Retinal pigment epithelial cell (primary cell): ENCODE measurements around the gene RNU6-1.

Source experiments
- DNase-seq: peaks from one replicate; pipeline ENCODE4 v3.0.0-alpha.2; 2010; ENCODE audit warnings: low read depth
- H3K4me3 ChIP-seq: 2 replicates; pipeline ENCODE4 v1.5.1; 2011; ENCODE audit warnings: mild to moderate bottlenecking, low read length, control low read depth, moderate library complexity
- CTCF ChIP-seq: conservative IDR thresholded peaks from 2 replicates; pipeline ENCODE4 v1.5.1; 2011; ENCODE audit warnings: low read depth, low read length, control low read depth, inconsistent platforms

Gene RNU6-1

GRCh38 chr15:67801142-67801541 lies 38.7 kb downstream of the RNU6-1 start:
- TF ChIP-seq CTCF = no peak
- no peak overlapping the region for H3K4me3 ChIP-seq
- no peak for DNase-seq

DNA sequence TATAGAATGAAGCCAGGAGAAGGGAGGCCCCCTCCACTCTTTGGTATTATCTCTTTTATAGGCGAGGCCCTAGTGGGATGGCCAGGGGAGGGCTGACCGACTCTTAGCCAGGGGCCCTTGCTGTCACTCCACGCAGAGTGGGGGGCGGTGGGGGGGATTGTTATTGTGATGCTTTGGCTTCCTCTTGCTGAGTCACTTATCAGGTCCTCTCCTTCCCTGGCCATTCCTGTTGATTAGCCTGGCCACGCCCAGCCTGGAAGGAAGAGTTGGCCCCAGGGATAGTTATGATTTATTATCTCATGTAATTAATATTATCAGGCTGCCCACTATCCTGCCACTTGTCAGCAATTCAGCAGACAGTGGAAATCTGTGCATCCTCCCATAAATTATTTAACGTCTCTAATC lies 40.0 kb downstream of the RNU6-1 start:
- DNase-seq = no peak
- no peak overlapping the region for H3K4me3 ChIP-seq
- TF ChIP-seq CTCF = no peak

DNA sequence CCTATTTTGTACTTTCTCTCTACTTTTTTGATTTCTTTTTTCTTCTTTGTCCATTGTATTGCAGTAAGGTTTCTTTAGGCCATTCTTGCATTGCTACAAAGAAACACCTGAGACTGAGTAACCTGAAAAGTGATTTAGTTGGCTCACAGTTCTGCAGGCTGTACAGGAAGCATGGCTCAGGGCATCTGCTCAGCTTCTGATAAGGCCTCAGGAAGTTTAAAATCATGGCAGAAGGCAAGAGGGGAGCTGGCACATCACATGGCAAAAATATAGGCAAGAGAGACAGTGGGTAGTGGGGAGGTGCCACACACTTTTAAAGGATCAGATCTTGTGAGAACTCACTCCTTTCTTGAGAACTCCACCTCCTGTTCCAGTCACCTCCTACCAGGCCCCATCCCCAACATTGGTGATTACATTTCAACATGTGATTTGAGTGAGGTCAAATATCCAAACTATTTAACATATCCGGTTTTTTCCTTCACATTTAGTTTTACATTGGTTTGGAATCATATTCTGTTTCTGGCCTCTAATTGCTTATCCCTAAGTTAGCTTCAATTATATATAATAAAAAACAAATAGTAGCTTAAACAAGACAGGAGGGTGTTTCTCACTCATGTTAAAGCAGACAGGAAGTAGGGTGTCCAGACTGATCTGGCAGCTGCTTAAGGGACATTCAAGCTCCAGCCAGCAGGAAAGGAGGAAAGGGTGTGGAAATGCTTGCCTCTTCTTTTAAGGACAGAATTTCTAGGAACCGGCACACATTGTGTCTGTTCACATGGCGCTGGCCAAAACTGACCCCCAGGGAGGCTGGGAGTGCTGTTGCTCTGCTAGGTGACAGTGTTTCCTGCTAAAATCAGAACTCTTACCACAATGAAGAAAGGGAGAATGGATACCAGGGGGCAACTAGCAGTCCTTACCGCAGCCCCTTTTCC lies 43.4 kb downstream of the RNU6-1 start:
- TF ChIP-seq CTCF = no peak
- no peak for DNase-seq
- H3K4me3 ChIP-seq = no peak overlapping the region

- no peak overlapping the region for H3K4me3 ChIP-seq
- TF ChIP-seq CTCF = no peak
- no peak for DNase-seq
Measured at GRCh38 chr15:67794832-67795574, 44.8 kb downstream of the RNU6-1 start.

DNA sequence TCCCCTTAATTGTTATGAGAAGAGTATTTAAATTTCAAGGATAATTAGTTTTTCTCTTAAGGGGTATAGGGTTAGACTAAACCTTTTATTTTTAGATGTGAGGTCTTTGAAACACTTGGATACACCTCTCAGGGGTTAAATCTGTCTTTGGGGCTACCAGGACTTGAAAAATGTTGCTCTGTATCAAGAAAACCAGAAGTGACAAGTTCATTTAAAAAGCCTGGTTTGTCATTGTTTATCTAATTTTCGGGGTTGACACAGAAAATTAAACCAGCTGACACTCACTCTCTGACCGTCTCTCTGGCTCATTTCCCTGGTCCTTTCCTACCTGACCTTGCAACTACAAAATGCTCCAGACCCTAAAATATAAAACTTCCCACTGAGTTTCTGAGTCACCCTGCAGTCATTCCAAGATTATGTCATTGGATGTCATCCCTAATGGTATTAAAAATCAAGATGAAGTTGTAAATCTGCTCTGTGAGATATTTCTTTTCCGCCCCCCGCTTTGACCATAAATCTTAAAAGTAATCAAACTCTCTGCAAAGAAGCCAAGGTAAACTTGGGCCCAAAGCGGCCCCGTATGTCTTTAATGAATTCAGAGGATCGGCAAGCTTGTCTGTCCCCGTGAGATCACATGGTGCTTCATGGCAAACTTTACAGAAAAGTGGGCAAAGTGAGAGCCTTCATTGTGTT lies 47.4 kb downstream of the RNU6-1 start:
- no peak for DNase-seq
- TF ChIP-seq CTCF = no peak
- H3K4me3 ChIP-seq = no peak overlapping the region

GRCh38 chr15:67790610-67791319 lies 49.1 kb downstream of the RNU6-1 start:
- TF ChIP-seq CTCF = no peak
- no peak overlapping the region for H3K4me3 ChIP-seq
- no peak for DNase-seq
